HG03342 (cell line): ENCODE measurements around the gene ROPN1B.
"Not testable (repeated sequence)": the region's sequence is repeated elsewhere in the genome, so short reads cannot be mapped to it uniquely, and the experiment has no call there.

ENCODE experiments used
- ATAC-seq: cut with Tn5 transposase; IDR thresholded peaks from one replicate; pipeline ENCODE4 v1.9.1; 2021; ENCODE audit warnings: mild to moderate bottlenecking, moderate library complexity; ENCODE audit not compliant: unreplicated experiment

The ROPN1B gene

DNA sequence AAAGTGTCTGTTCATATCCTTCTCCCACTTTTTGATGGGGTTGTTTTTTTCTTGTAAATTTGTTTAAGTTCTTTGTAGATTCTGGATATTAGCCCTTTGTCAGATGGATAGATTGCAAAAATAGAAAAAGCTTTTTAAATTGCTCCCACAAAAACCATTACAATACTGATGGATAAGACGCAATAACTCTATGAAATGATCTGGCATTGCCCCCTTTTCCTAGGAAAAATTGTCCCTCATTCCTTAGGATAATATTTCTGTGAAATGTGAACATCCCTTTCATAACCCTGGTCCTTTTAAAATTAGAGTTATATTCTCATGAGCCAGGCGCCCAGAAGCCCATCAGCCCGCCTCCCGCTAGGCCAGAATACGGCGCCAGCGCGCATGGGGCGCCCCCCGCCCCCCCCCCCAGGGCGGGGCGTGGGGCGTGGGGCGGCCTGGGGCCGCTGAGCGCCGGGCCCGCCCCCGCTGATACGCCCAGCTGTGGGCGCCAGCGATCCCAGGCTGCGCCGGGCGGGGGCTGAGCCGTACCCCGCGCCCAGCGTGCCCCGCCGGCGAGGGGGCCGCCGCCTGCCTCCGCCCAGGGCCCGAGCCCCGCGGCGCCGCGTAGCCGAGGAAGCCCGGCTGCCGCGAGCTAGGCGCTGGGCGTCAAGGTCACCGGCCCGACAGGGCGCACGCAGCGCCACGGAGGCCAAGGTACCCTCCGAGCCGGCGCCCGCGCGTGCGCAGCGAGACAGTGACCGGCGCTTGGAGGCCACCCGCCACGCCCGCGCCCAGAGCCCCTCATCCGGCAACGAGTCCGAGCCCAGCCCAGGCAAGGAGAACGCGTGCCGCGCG, 11.1 kb upstream of the ROPN1B start:
- no peak for ATAC-seq

DNA sequence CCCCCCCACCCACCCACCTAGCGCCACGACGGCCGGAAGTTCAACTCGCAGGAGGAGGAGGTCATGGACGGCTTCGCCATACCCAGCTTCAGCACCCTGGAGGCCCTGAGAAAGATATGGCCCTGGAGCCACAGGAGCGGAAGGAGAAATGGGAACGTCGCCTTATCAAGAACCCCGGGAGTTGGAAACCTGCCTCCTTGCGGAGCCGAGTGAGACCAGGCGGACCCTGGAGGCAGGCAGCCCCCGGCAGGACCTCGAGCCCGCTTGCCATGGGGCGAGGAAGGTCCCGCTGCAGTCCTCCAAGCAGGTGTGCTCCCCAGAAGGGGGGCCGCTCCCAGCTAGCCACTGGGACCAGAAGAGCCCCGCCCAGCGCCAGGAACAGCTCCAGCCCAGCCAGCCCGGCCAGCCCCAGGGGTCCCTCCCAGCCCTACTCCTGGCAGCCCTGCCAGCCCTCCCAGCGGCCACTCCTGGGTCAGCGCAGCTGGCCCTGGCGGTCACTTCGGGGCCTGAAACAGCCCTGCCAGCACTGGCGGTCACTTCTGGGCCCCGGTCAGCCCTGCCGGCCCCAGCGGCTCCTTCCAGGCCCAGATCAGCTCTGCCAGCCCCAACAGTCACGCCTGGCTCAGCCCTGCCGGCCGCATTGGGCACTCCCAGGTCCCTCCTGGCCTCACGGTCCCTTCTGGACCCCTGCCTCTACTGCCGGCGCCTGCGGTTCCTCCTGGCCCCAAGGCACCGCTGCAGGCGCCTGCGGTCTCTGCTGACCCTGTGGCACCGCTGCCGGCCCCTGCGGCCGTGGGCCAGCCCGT, 10.3 kb upstream of the ROPN1B start:
- ATAC-seq = no peak

DNA sequence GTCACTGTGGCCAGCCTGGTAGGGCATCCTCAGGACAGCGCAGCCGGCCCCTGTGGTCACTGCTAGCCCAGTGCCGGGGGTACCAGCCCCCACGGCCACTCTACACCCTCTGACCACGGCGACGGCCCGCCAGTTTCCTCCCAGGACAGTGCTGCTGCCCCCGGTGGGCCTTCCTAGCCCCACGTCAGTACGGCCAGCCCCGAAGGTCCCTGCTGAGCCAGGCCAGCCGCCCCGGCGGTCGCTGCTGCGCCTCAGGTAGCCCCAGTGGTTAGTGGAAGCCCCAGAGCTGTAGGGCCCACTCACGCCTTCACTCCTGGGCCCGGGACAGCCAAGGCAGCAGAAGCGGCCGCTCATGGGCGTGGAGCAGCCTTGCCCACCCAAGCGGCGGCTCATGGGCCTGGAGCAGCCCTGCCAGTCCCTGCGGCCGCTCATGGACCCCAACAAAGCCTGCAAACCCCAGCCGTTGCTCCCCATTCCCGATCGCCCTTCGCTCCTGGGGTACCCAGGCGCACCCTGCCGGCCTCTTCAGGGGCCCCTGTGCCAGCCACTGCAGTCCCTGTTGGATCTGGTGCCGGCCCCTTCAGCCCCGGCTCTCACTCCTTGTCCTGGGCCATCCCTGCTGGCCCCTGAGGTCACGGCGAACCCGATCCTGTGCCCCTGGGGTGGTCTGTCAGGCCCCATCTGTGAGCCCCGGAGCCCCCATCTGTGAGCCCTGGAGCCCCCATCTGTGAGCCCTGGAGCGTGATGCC, 9.5 kb upstream of the ROPN1B start:
- ATAC-seq = no peak

DNA sequence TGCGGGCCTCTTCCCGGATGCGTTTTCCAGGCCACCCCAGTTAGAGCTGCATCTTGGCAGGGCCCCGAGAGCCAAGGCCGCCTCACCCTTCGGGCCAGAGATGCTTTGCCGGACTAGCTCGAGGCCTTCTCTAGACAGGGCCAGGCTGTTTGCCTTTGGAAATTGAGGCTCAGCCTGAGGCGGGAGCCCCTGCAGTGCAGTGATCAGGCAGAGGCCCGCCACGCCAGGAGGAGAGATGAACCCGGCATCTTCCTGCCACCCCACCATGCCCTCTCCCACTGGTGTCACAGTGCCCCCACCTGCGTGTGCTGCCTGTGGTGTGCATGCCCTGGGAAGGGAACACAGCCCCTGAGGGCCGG, 8.9 kb upstream of the ROPN1B start:
- no peak for ATAC-seq

DNA sequence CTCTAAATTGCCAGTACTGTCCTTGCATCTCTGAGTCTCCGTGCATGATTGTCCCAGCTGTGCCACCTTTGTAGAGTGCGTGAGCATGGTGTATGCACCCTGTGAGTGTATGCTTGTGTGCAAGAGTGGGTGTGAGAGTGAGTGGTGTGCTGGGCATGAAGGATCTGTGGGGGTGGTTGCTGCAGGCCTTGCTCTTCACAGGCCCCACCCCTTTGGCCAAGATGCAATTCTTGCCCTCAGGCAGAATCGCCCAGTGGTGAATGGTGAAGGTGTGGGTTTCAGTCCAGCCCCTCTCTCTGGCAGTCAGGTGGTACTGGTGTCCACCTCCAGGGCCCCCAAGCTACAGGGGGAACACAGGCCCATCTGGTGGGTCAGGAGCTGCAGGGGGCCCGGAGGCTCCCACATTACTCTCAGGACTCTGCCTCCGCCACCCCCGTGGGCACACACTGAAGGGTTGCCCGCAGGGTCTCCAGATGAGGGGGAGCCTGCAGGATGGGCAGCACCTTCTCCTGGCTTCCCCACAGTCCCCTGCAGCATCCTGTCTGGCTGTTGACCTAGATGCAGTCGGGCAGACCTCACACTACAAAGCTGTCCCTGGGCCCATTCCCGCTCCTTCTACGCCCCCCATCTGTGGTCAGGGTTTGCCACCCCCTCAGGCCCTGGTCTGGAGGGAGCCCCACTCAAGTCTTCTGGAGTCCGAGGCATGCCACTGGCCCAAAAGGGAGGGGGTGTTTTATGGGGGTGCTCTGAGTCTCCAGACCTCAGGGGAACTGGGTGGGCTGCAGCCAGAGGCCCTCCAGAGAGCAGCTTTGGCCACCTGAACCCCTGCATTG, 8.3 kb upstream of the ROPN1B start:
- no peak for ATAC-seq

DNA sequence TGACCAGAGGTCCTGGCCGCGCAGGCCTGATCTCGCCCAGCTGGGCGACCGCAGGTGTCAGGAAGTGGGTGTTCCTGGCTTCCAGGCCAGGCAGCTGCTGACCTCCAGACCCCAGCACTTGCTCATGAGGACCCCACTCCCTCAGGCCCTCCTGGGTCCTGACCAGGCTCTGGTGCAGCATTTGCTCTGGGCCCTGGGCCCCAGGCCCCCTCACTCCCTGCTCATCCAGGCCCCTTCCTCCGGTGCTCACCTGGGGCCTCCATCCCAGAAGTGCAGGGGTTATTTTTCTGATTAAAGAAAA, 7.7 kb upstream of the ROPN1B start:
- ATAC-seq = no peak

DNA sequence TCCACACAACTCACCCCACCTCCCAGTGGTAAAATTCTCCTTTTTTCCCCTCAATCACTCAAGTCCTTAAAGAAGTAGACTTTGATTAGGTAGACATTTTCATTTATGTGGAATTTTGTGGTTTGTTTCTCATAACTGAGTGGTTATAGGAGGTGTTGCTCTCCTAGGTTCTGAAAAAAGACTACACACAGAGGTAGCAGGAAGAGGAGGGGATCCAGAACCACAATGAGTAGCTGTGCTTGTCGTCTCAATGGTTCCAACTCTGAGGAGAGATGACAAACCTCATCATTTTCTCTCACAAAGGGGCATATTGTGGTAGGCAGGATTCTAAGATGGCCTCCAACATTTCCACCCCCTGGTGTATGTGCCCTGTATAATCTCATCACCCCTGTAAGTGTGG, 5.1 kb upstream of the ROPN1B start:
- not testable (repeated sequence) for ATAC-seq

DNA sequence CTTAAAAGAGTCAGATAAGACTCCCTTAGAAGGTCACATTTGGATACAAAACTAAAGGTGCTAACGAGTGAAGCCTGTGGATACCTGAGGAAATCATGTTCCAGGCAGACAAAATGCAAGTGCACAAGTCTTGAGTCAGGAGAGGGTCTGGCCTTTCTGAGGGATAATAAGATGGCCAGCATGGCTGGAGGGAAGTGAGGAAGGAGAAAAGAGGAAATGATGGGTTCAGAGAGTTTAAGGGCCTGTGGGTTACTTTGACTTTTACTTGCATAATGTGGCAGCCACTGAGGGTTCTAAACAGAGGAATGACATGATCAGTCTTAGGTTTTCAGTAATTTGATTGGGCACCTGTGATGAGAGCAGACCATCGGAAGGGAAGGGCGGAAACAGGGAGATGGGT, 3.5 kb upstream of the ROPN1B start:
- ATAC-seq = no peak

DNA sequence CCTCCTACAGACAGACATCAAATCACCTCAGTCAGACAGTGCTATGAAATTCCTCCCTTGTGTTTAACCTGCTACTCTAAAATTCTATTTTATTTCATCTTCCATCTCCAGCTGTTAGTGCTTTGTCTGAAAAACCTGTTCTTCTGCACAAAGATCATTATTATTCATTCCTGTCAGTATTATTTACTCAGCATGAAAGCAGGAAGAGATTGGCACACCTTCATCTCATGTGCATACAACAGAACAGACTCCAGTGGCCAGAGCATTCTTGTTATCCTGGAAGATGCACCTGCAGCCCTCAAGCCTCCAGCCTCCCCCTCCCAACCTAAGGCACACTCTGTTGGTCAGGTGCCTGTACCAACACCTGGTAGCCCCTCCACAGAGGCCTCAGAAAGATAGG, 1.8 kb upstream of the ROPN1B start:
- ATAC-seq = no peak

DNA sequence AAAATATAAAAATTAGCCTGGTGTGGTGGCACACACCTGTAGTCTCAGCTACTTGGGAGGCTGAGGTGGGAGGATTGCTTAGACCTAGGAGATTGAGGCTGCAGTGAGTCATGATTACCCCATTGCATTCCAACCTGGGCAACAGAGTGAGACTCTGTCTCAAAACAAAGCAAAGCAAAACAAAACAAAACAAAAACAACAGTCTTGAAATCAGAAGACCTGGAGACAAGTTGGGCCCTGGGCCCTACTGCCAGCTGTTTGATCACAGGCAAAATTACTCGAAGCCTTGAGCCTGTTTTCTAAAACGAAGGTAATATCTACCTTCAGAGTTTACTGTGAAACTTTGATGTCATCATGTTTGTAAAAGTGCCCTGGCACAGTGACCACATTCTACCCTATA, 857 bp upstream of the ROPN1B start:
- ATAC-seq = not testable (repeated sequence)

DNA sequence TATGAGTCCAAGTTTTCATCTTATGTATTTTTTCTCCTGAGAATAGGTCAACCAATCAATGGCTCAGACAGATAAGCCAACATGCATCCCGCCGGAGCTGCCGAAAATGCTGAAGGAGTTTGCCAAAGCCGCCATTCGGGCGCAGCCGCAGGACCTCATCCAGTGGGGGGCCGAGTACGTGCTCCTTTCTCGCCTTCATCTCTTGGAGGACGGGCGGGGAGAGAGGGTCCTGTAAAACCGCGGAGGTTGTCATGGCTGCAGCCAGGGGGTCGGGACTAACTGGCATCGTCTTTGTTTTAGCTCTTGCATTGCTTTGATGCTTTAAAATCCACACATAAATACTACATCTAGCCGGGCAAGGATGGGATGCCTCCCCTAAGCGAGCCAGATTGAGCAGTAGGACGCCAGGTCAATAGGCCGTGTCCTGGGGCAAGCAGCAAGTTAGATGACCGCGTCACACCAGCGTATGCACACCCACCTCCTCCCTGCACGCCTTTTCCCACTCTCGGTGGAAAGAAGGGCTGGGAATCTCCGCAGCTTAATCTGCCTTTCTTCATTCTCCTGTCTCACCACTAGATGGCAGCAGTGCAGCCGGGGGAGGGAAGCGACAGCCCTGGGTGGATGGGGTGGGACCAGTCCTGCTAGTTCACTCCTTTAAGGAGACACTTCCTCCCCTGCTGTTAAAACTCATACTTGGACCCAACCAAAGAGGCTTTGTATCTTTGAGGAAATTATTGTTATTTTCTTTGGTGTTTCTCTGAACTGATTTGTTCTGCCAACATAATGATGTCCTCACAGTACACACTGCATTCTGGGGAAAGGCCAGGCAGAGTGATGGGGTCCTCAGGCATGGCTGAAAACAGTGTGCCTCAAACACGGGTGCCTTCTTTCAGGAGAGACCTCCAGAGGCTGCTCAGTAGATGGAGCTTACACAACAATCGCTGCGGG, 3.3 kb downstream of the ROPN1B start:
- ATAC-seq = not testable (repeated sequence)

DNA sequence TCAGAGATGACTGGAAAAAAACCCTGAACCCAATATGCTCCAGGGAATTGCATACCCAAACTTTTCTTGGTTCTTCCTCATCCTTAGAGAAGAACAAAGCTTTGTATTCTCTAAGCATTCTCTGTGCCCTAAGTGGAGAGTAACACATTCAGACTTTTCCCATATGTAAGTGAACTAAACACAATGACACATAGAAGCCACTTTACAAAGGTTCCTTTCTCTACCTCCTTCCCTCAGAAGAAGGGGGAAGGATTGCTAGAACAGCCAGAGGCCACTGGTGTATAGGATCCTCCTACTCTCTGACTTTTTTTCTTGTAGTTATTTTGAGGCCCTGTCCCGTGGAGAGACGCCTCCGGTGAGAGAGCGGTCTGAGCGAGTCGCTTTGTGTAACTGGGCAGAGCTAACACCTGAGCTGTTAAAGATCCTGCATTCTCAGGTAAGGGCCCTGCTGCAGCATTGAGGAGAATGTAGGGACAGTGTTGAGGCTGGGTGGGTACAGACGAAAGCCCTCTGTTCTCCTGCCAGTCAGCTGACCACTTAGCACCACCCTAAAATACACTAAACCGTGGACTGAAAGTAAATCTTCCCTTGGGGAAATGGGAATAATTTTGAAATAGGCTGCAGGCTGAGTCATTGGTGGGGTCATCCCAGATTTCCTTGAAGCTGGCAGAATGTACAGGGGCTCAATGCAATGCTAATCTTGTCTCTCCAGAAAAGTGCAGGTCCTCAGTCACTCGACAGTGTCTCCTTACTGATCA, 6.4 kb downstream of the ROPN1B start:
- not testable (repeated sequence) for ATAC-seq

DNA sequence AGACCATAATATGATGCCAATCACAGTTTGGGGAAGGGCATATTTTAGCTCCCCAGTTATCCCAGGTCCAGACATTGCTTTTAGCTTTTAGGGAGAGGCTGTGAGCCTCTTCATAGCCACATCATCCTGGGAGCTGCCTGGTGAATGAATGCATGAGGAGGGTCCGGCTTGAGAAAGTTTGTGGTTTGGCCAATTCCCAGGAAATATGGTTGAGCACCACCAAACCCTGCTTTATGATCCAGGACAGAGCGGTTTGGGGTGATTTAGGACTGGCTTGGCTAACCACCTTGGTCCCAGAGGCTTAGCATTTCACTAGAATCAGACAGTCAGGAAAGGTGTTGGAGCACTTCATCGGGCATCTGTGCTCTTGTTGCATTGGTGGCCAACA, 7.0 kb downstream of the ROPN1B start:
- not testable (repeated sequence) for ATAC-seq

DNA sequence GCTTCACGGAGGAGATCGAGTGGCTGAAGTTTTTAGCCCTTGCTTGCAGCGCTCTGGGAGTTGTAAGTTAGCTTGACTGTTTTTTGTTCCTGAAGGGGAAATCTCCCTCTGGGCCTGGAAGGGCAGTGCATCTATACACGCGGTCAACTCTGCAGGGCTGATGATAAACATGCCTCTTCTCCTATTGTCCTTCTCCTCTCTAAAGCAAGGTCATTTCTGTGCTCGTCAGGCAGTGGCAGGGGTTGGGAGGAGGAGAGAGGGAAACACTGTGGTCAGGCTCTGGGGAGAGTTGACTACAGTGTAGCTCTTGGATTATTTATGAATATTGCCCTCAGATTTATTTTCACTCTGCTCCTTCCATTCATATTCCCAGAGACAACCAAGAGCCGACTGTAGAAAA, 8.1 kb downstream of the ROPN1B start:
- ATAC-seq = not testable (repeated sequence)

DNA sequence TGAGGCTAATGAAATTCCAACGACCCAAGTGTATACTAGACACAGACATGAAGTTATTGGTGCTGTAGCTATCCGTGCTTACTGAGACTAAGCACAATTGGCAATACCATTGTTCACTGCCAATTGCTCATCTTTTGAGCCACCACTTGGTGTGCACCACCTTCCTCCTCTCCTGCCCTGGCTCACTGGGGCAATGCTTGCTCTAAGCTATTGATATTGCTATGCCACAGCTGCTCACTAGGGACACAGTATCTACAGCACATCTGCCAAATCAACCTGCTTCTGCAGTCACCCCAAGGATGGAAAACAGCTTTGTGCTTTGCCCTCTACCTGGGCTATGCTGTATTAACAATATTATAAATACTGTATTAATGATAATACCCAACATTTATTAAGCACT, 16.0 kb downstream of the ROPN1B start:
- not testable (repeated sequence) for ATAC-seq

DNA sequence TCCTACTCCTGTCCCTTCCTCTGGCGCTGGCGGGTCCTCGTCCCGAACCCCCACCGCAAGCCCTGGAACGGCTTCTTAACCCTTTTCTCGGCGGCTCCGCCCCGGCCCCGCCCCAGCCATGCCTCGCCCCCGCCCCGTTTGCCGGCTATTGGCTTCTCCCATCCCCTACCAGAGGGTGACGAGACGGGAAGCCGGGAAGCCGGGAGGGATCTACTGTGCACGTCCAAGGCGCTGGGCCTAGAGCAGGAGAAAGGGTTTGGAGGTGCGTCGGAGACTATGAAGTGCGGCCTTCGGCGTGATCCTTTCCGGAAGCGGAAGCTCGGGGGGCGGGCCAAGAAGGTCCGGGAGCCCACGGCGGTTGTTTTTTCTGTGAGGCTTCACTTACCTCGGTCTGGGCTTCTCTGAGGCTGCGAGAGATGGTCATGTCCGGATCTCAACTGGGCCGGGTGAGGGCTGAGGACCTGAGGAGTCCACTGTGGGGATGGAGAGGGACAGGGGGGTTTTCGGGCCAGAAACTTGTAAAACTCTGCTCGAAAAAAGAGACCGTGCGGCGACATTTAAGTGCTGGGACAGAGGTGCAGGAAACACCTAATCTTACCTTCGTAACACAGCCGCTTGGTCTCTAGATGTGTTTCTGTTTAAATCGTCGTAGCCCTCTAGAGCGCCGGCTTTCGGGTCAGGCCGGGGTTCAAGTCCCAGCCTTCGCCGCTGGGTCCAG, 21.4 kb downstream of the ROPN1B start:
- no peak for ATAC-seq

DNA sequence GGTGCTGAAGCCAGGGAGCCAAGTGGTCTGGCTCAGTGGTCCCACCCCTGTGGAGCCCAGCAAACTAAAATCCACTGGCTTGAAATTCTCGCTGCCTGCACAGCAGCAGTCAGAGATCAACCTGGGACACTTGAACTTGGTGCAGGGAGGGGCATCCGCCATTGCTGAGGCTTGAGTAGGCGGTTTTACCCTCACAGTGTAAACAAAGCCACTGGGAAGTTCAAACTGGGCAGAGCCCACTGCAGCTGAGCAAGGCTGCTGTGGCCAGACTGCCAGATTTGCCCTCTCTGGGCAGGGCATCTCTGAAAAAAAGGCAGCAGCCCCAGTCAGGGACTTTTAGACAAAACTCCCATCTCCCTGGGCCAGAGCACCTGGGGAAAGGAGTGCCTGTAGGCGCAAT, 27.8 kb downstream of the ROPN1B start:
- ATAC-seq = not testable (repeated sequence)

DNA sequence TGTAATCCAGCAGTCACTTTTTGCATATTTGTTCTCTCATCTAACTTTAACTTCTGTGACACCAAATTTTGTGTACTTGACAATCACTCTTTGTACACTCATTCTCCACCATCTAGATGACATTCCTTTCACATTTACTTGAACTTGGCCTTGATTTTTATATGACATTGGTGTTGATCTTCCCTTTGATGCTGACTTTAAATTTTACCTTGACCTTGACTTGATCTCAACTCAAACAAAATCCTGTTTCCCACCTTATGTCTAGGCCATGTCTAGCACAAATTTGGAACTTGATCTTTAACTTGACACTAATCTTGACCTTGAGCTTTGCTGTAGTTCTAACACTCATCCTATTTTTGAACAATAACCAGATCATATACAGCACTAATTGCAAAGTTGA, 33.2 kb downstream of the ROPN1B start:
- no peak for ATAC-seq
